Activated CD4-positive, alpha-beta T cell treated with anti-CD3 and anti-CD28 coated beads for 24 hours (primary cell): Measurements from ENCODE around the gene SH3RF3.

ENCODE experiments used
- DNase-seq, 2 donors: peaks; one replicate each; pipeline ENCODE4 v3.0.0-alpha.2; 2020; ENCODE audit warnings: low read depth in 2 of 2

Gene SH3RF3

DNA sequence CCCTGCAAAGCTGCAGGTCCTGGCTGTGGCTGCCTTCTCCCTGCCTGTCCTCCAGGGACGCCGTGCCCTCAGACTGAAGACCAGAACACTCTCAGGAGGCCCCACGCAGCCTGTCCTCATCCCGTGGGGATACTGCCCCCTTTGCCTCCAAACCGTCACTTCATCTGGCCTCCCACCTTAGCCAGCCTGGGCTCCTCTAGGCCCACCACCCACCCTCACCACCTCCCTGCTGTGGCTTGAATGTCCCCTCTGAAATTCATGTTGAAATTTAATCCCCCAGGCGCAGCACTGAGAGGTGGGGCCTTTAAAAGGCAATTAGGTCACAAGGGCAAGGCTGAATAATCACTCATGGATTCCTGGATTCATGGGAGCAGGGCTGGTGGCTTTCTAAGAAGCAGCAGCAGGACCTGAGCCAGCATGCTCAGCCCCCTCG, 286.6 kb downstream of the SH3RF3 start:
- DNase-seq: no peak

DNA sequence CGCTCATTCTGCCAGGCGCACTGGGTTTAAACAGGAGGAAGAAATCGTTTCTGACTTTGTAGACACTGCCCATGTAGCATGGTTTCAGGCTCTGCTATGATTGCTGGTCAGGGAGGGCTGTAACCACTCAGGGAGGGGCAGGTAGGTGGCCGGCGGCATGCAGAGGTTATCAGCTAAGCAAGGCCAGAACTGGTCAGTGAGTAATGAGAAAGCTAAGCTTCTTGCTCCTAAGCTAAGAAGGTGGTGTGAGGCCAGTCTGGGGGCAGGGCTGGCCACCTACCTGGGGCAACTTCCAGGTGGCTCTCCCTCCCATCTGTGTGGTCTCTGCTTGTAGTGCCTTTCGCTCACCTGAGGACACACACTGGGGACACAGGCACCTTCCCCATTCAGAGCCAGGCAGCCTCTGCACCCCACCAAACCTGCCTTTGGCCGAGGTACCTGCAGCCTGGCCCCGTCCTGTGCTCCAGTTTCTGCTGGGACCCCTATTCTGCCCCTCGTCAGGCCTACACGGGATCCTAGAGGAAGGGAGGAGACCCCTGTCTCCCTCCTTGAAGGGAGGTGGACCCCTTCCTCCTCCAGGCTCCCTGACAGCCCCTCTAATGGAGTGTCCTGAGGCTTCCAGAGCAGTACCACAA, 288.8 kb downstream of the SH3RF3 start:
- no peak for DNase-seq

DNA sequence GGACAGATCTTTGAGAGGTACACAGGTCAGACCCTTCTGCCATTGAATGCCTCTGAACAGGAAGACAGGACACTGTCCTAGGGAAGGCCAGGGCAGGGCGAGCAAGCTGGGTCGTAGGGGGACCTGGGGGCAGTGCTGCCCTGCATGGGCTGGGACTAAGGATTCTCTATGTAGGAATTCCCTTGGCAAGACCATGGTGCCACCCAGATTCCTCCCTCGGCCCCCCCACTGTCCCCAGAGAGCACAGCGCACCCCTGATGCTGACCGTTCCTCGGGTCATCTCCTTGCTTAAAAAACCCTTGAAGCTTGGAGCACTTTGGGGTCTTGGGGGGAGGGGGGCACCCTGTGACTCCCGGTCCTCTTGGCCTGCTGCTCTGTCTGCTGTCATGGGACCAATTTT, 289.7 kb downstream of the SH3RF3 start:
- DNase-seq: no peak

DNA sequence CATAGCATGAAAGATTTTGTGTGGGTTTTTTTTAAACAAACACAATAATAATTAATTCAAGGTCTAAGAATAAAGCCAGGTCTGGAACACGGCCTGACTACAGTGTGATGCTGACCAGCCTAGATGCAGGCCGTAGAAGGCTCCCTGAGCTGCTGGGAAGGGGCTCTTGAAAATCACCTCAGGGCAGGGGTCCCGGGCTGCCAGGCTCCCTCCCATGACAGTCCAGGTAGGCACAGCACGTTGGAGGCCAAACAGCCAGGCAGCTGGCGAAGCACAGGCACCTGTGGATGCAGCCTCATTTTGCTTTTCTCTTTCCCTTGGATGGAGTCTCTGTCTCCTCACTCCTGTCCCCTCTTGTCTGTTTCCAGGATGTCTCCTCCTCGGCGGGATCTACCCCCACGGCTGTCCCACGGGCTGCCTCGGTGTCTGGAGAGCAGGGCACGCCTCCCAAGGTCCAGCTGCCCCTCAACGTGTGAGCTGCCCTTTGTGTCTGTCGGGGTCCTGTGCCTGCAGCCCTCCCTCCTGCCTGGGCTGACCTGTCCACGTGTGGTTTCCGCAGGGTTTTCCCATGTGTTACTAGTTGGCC, 290.3 kb downstream of the SH3RF3 start:
- DNase-seq: no peak

DNA sequence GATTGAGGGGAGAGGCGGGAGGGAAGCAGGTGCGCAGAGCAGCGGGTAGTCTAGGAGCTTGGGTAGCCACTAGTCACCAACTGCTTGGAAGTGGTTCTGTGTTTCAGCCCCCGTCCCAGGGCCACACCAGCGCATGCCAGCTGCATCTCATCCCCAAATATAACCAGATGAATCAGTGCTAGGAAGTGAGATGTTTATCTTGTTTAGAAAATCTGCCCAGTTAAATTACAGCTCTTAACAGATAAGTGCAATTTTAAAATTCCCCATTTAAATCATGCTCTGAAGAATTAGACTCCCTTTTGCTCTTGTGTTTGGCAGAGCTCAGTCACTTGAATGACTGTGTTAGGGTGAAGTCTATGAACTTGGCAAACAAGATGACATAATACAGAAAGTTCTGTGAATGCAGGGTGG, 291.0 kb downstream of the SH3RF3 start:
- DNase-seq: no peak

DNA sequence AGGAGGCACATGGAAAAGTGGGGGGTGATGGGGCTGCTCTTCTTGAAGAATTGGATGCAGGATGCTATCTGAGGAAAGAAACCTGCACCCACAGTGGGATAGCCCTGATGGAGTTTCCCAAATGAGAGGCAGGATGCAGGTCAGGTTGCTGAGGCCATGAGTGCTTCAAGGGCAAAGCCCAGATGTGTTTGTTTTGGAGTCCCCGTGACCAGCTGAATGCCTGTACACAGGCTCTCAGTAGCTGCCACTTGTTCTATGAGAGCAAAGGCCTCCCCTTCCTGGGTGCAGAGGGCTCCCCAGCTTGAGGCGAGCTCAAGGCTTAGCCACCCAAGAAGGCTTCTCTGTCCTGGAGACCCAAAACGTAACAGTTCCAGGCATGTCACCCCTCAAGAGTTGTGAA, 292.1 kb downstream of the SH3RF3 start:
- DNase-seq: no peak

DNA sequence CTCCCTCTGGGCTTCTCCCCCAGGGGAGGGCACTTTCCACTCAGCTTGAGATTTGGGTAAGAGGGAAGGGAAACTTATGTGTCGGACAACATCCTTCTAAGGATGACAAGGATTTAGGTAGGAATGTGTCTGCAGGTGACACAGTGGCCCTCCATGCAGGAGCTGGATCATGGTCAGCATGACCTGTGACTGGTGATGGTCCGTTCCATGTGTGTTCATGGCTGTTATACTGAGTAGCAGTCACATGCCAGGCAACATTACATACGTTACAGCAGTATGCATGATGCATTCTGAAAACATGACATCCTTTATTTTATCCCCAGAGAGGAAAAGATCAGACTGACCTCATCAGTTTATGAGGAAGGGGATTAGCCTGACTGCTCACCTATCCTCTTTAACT, 292.6 kb downstream of the SH3RF3 start:
- no peak for DNase-seq

DNA sequence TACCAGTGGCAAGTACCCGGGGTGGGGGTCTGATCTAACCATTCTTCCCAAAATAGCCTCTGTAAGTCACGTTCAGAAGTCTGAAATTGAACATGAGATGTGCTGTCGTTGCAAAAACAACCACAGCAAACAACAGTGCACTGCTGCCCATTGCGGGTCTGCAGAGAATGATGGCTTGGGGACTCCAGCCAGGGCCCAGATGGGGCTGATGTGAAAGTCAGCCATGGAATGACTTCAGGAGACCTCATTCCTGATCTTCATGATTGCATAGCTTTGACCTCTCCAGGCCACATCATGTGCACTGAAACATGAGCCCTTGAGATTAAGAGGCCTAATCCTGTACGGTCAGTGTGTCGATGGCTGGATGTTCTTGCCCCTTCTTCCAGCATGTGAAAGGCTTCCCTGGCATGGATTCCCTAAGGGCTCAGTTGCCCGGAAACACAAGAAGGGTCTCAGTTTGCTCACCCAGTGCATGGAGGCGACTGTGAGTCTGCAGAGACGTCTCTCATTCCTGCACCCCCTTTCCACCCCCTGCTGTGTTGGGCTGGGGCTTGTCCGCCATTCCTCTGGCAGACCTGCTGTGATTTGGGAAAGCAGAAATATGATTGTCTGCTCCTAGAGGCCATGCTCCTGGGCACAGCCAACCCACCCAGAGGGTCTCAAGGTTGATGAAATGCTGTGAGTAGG, 293.2 kb downstream of the SH3RF3 start:
- DNase-seq: no peak

DNA sequence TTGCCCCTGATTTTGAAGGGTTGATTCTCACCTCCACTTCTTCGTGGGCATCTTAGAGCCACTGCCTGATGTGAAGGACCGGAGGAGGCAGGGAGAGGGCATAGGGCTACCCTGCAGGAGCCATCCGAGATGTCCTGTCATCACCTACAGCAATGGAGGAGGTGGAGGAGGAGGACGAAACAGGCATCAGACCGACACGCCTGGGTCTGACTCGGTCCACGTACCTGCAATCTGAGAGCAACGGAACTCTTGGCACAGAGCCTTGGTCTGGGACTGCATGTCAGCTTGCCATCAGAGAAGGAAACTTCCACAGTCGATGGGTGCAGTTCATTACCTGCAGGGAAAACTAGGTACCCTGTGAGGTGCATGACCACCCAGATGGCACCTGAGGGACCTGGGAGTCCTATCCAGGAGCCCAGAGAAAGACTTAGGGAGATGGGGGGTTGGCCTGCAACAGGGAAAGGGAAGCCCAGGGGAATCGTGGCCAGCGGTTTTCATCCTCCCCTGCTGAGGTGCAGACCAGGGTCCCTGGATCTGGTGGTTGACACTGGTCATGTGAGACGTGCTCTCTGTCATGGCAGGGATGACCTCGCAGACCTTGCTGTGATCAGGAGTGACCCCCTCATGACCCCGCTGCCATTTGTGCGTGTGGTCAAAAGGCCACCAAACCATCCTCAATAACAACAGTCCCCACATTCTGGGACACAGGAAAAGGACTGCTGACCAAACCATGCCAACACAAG, 293.9 kb downstream of the SH3RF3 start:
- DNase-seq: no peak

DNA sequence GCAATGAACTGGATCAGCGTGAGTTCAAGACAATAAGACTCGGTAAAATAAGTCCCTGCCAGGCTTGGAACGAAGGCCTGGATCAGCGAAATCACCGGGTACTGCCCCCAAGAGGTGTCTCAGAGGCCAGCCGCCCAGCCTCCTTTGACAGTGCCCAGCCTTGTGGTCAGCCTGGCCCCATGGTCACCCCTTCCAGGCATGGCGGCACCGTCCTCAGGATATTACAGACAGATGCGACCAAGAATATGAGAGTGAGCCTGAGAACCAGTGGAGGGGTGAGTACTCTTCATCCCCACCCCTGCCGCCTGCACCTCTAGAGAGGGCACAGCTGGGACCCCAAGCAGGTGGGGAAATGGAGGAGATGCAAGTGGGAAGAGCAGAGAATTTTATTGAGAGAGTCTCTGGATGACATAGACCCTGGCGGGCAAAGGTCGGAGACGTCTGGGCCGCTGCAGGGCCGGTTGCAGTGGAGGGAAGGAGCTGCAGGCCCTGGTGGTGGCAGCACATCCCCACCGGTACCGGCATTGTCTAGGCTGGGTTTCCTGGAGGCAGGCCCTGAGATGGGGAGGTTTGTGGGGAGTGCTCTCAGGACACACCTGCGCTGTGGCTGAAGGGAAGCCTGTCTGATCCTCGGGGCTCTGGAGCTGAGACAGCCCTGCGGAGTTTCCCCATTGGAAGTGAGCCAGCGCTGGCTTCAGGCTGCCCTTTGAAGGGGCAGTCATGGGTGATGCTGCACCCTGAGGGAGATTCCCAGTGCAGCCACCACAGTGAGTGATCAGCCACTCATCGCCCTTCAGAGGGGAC, 294.8 kb downstream of the SH3RF3 start:
- no peak for DNase-seq

DNA sequence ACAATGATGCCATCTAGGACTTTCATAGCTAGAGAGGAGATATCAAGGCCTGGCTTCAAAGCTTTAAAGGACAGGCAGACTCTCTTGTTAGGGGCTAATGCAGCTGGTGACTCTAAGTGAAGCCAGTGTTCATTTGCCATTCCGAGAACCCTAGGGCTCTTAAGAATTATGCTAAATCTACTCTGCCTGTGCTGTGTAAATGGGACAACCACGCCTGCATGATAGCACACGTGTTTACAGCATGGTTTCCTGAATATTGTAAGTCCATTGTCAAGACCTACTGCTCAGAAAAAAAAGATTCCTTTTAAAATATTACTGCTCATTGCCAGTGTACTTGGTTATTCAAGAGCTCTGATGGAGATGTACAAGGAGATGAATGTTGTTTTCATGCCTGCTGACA, 296.4 kb downstream of the SH3RF3 start:
- no peak for DNase-seq

DNA sequence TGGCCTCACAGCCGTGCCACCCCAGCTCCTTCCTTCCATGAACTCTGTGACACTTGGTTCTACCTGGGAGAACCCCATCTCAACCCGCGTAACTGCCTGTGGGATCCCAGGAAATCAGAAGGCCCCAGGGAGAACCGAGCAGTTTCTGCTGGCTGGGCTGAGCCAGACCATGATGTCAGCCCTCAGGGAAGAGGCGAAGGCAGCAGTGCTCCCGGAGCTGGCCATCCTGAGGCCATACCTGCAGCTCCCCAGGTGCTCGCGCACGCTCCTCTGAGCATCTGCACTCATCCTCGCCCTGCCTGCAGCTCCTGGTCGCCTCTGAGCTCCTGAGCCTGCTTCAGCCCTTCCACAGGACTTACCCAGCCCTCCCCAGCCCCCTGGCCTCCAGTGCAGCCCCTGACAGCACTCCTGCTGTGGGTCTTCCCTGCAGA, 298.7 kb downstream of the SH3RF3 start:
- no peak for DNase-seq

DNA sequence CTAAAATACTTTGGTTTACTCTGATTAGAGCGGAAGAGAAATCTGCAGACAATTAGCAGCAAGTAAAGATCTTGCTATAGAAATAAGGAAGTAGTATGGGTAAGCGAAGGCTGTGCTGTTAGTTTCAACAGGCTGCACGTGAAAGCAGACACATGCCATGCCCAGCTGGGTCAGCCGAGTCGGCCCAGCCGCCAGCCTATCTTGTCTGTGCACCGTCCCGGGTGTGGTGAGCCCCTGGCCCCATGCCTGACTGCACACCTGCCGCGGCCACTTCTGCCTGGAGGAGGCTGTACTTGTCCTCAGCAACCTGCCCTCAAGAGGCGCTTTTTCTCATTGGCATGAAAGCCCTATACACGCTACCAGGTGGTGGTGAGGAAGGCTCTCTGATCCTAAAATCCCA, 299.3 kb downstream of the SH3RF3 start:
- no peak for DNase-seq

DNA sequence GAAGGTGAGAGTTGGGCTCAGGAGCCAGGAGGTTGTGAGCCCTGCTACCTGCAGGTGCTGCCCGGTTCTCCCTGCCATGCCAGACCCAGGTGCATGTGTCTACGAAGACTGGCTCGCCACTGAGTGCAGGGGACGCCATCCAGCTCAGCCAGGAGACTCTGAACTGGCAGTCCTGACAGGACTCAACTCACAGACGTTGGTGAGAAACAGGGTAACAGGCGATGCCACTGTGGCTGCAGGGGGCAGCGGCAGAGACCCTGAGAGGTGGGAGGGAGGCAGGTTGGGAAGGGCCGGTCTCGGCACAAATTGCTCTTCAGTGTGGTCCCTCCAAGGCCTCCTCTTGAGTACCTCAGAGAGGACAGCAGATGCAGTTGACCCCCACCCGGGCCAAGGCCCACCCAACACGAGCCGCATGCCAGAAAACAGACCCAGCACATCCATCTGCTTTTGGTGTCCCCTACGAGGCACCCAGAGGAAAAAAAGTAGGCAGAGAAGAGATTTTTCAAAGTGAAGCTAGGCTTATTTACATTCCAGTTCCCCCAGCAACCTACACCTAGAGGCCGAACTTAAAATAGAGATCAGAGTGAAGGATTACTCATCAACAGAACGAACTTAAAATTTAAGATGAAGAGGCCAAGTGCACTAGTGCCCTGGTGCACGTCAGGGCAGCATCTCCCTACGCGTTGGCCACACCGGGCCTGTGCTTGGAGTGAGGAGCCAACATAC, 300.0 kb downstream of the SH3RF3 start:
- no peak for DNase-seq

DNA sequence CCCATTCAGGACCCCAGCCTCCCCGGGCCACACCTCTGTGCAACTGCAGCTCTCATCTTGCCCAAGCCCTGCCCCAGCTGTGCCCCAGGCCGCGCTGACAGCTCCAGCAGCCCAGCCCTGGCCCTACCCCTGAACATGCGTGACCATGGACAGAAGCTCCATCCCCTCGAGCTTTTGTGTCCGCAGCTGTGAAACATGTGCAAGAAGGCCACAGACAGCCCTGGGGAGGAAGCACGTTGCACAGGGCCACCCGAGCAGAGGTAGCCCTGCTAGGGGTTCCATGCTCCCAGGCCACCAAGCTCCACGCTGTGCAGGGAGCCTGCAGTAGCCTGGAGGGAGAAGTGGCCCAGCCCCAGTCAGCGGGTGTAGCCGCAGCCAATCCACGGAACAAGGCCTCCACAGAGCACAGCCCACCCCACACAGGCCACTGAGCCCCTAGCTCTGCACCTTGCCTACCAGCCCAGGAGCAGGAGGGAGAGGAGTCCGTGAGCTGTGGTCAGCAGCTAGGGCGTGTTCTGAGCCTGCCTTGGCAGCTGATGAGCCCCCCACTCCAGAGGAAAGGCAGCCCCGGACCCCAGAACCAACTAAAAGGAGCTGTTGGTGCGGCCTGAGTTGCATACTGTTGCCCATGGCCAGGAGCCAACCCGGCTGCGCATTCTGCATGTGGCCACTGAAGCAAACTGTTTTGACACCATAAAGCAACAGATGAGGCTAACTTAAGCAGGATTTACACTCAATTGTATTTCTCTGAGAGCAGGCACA, 300.7 kb downstream of the SH3RF3 start:
- no peak for DNase-seq

DNA sequence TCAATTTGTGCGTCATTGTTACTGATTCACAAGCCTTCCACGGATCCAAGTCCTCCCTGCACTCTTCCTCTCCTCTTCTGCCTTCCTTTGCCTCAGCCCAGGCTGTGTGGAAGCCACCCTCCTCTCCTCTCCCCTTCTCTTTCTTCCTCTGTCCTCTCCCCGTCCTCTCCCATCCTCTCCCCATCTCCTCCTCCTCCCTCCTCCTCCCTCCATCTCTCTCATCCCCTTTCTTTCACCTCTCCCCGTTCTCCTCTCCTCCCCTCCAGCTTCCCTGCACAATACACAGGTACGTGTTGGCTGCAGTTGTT, 301.3 kb downstream of the SH3RF3 start:
- DNase-seq: no peak

DNA sequence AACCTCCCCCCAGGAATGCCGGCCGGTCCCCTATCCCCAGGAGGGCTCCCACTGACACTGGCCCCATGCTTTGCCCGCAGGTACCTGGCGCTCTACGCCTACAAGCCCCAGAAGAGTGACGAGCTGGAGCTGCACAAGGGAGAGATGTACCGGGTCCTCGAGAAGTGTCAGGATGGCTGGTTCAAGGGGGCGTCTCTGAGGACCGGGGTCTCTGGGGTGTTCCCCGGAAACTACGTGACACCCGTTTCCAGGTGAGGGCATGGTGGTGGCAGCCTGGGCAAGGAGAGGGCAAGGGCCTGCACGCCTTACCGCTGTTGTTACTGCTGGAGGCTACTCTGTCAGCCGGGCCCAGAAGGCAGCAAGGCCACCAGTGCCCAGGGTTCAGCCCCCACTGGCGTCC, 303.4 kb downstream of the SH3RF3 start:
- no peak for DNase-seq

DNA sequence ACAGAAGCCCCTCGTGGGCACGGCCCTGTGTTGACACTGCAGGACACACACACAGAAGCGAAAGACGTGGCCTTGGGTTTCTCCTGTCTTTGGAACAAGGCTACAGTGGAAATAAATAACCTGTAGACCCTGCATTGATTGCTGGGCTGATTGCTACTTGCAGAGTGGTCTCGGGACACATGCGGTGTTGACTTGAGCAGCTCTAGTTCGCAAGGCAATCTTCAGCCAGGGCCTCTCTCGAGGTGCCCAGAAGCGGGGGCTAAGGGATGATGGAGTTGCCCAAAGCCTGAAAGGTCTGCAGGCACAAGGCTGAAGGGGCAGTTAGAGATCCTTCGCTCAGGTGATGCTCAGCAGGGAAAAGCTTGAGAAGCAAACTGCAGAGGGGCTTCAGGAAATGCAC, 304.5 kb downstream of the SH3RF3 start:
- DNase-seq: no peak

DNA sequence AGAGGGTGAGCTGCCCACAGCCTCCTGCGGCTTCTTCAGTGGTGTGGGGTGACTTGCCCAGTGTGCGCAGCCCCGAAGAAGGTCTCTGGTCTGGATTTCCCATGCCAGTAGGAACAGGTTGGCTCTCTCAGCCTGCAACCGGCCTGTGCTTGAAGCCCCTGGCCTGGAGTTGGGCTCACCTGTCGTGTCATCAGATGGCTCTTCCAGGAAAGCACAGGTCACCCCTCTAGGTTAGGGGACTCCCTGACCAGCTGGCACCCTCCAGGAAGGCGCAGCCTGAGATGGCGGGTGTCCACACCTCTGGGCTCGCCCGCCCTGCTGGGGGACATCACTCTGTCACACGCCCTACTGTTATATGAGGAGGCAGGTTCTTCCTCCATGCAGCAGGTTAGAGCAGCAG, 304.9 kb downstream of the SH3RF3 start:
- no peak for DNase-seq

DNA sequence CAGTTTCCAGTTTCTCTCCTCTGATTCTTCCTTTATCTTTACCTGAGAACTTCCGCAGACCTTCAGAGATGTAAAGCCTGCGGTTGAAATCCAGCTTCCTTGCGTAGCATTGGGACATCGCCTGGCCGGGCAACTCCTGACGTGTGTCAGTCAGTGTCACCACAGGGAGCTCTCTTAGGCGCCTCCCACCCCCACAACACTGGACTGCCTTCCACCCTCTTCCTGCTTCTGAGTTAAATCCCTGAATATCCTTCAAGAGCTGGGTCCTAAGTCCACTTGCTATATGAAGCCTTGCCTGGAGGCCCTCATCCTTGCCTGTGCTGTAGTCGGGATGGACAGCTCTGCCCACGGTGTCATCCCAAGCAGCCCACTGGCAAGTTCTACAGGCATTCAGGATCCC, 305.3 kb downstream of the SH3RF3 start:
- no peak for DNase-seq
